Natural killer cell treated with Interleukin-12 subunit alpha and Interleukin-12 subunit beta and Interleukin-15 and Interleukin-18, amount 100 ng/mL, for 72 hours (primary cell): Measurements from ENCODE around the gene GAP43. TPM values are rescaled to one million over a fixed set of nuclear protein-coding genes. Genes with fewer than 3 reads are reported as not detected.

Experiments
- ATAC-seq, 2 donors: fragments of 150-1000 bp; cut with Tn5 transposase in 1 of 2; sonication (Bioruptor Pico), chemical (Tn5 transposase) in 1 of 2; 2 replicates each; pipeline ENCODE4 v1.10.0; 2021
- DNase-seq: peaks from one replicate; pipeline ENCODE4 v3.0.0; 2022; ENCODE audit warnings: low spot score
- H3K27ac Mint-ChIP-seq, 2 donors: 1 replicate in 1 of 2; 2 replicates in 1 of 2; pipeline ENCODE4 v1.8.0; 2022; ENCODE audit warnings: mixed read lengths in 2 of 2, mild to moderate bottlenecking in 1 of 2, moderate library complexity in 1 of 2
- H3K27me3 Mint-ChIP-seq, 2 donors: 1 replicate in 1 of 2; 2 replicates in 1 of 2; pipeline ENCODE4 v1.8.0; 2022; ENCODE audit warnings: mixed read lengths in 2 of 2
- H3K36me3 Mint-ChIP-seq: one replicate; pipeline ENCODE4 v1.8.0; 2022; ENCODE audit warnings: mixed read lengths
- H3K4me1 Mint-ChIP-seq, 2 donors: 1 replicate in 1 of 2; 2 replicates in 1 of 2; pipeline ENCODE4 v1.8.0; 2022; ENCODE audit warnings: low read depth in 2 of 2, mixed read lengths in 2 of 2, mild to moderate bottlenecking in 1 of 2
- H3K4me3 Mint-ChIP-seq: one replicate; pipeline ENCODE4 v1.8.0; 2022; ENCODE audit warnings: mixed read lengths
- H3K9me3 Mint-ChIP-seq: 2 replicates; pipeline ENCODE4 v1.8.0; 2022; ENCODE audit warnings: mixed read lengths
- total RNA-seq, 2 donors: library from RNA; stranded (reverse); gene quantifications; one replicate each; pipeline ENCODE4 v1.2.3, GENCODE V29; 2022

Gene GAP43
- total RNA-seq, 2 donors from 2014 or later = 0.50 TPM; not detected in 1

GRCh38 chr3:115635406-115635805 lies 12.1 kb downstream of the GAP43 start:
- Mint-ChIP-seq H3K4me1 (no peaks in the 10 kb centered on the region), H3K36me3 (no peaks in the 10 kb centered on the region), H3K4me3 (no peak overlapping the region), H3K27me3 (peaks cover 0 to 16% of the 10 kb centered on the region in 2 donors), H3K9me3 (peaks cover 3% of the 10 kb centered on the region), H3K27ac (no peak overlapping the region)
- DNase-seq (no peak), ATAC-seq (no peak)

- no peak for ATAC-seq
- Mint-ChIP-seq H3K36me3 (no peaks in the 10 kb centered on the region), H3K4me1 (no peaks in the 10 kb centered on the region), H3K27ac (no peak overlapping the region), H3K27me3 (peaks cover 8 to 15% of the 10 kb centered on the region in 2 donors), H3K9me3 (peaks cover 3% of the 10 kb centered on the region), H3K4me3 (no peak overlapping the region)
- DNase-seq = no peak
These were observed 14.9 kb downstream of the GAP43 start for GRCh38 chr3:115638241-115638640.

- Mint-ChIP-seq H3K4me1 (no peaks in the 10 kb centered on the region), H3K36me3 (no peaks in the 10 kb centered on the region), H3K4me3 (no peak overlapping the region), H3K27me3 (peaks cover 15 to 18% of the 10 kb centered on the region in 2 donors), H3K27ac (no peak overlapping the region), H3K9me3 (peaks cover 3% of the 10 kb centered on the region)
- ATAC-seq (no peak), DNase-seq (no peak)
These were observed 15.7 kb downstream of the GAP43 start for GRCh38 chr3:115638991-115639390.

GRCh38 chr3:115644391-115644790 lies 21.1 kb downstream of the GAP43 start:
- ATAC-seq (no peak), DNase-seq (no peak)
- Mint-ChIP-seq H3K27me3 (peaks cover 33 to 36% of the 10 kb centered on the region in 2 donors), H3K4me3 (no peak overlapping the region), H3K9me3 (no peaks in the 10 kb centered on the region), H3K27ac (no peak overlapping the region), H3K36me3 (peaks cover 7% of the 10 kb centered on the region), H3K4me1 (no peaks in the 10 kb centered on the region)

- H3K4me1 Mint-ChIP-seq = no peaks in the 10 kb centered on the region
- H3K9me3 Mint-ChIP-seq = no peaks in the 10 kb centered on the region
- H3K27me3 Mint-ChIP-seq = peaks cover 33 to 36% of the 10 kb centered on the region in 2 donors
- DNase-seq (no peak), ATAC-seq (no peak)
- H3K27ac Mint-ChIP-seq = no peak overlapping the region
- H3K4me3 Mint-ChIP-seq = no peak overlapping the region
- H3K36me3 Mint-ChIP-seq = peaks cover 7% of the 10 kb centered on the region
These were observed 22.8 kb downstream of the GAP43 start for GRCh38 chr3:115646027-115646690.

GRCh38 chr3:115648559-115648958 lies 25.2 kb downstream of the GAP43 start:
- peaks cover 7% of the 10 kb centered on the region for H3K36me3 Mint-ChIP-seq
- H3K27ac Mint-ChIP-seq = no peak overlapping the region
- DNase-seq (no peak), ATAC-seq (no peak)
- peaks cover 35 to 39% of the 10 kb centered on the region in 2 donors for H3K27me3 Mint-ChIP-seq
- H3K4me1 Mint-ChIP-seq = no peaks in the 10 kb centered on the region
- H3K9me3 Mint-ChIP-seq = no peaks in the 10 kb centered on the region
- no peak overlapping the region for H3K4me3 Mint-ChIP-seq

- H3K27me3 Mint-ChIP-seq = peaks cover 27 to 34% of the 10 kb centered on the region in 2 donors
- H3K9me3 Mint-ChIP-seq = no peaks in the 10 kb centered on the region
- DNase-seq (no peak), ATAC-seq (no peak)
- peaks cover 0 to 3% of the 10 kb centered on the region in 2 donors for H3K4me1 Mint-ChIP-seq
- no peak overlapping the region for H3K4me3 Mint-ChIP-seq
- peaks cover 7% of the 10 kb centered on the region for H3K36me3 Mint-ChIP-seq
- no peak overlapping the region for H3K27ac Mint-ChIP-seq
These were observed 27.8 kb downstream of the GAP43 start for GRCh38 chr3:115651087-115651486.

GRCh38 chr3:115651599-115651998 lies 28.3 kb downstream of the GAP43 start:
- no peak for ATAC-seq
- peaks cover 27 to 31% of the 10 kb centered on the region in 2 donors for H3K27me3 Mint-ChIP-seq

GRCh38 chr3:115652738-115653137 lies 29.4 kb downstream of the GAP43 start:
- Mint-ChIP-seq H3K9me3 (no peaks in the 10 kb centered on the region), H3K4me1 (peaks cover 6 to 14% of the 10 kb centered on the region in 2 donors), H3K27me3 (peaks cover 19 to 25% of the 10 kb centered on the region in 2 donors), H3K27ac (no peak overlapping the region), H3K36me3 (no peaks in the 10 kb centered on the region), H3K4me3 (no peak overlapping the region)
- ATAC-seq = no peak
- DNase-seq = no peak

More at GRCh38 chr3:115651599-115651998, 28.3 kb downstream of the GAP43 start:
- H3K27ac Mint-ChIP-seq = no peak overlapping the region
- peaks cover 0 to 5% of the 10 kb centered on the region in 2 donors for H3K4me1 Mint-ChIP-seq
- no peak for DNase-seq
- no peak overlapping the region for H3K4me3 Mint-ChIP-seq
- H3K9me3 Mint-ChIP-seq = no peaks in the 10 kb centered on the region
- peaks cover 7% of the 10 kb centered on the region for H3K36me3 Mint-ChIP-seq

- no peak for ATAC-seq
- no peaks in the 10 kb centered on the region for H3K36me3 Mint-ChIP-seq
These were observed 32.5 kb downstream of the GAP43 start for GRCh38 chr3:115655761-115656282.

GRCh38 chr3:115657168-115657567 lies 33.9 kb downstream of the GAP43 start:
- peak overlapping the region; percentile 51 to 83 for H3K27ac Mint-ChIP-seq
- no peaks in the 10 kb centered on the region for H3K9me3 Mint-ChIP-seq
- DNase-seq = no peak

More at GRCh38 chr3:115655761-115656282, 32.5 kb downstream of the GAP43 start:
- Mint-ChIP-seq H3K27me3 (peaks cover 10 to 11% of the 10 kb centered on the region in 2 donors), H3K27ac (peak overlapping the region; percentile 12 to 22), H3K9me3 (no peaks in the 10 kb centered on the region), H3K4me3 (peak overlapping the region; percentile 2), H3K4me1 (peaks cover 23 to 34% of the 10 kb centered on the region in 2 donors)
- DNase-seq = no peak

GRCh38 chr3:115658032-115658336 lies 34.7 kb downstream of the GAP43 start:
- ATAC-seq (no peak), DNase-seq (no peak)
- no peaks in the 10 kb centered on the region for H3K9me3 Mint-ChIP-seq
- H3K36me3 Mint-ChIP-seq = no peaks in the 10 kb centered on the region
- peaks cover 30 to 40% of the 10 kb centered on the region in 2 donors for H3K4me1 Mint-ChIP-seq
- no peaks in the 10 kb centered on the region for H3K27me3 Mint-ChIP-seq
- peak overlapping the region; percentile 83 to 87 for H3K27ac Mint-ChIP-seq
- H3K4me3 Mint-ChIP-seq = peak overlapping the region; percentile 89

More at GRCh38 chr3:115657168-115657567, 33.9 kb downstream of the GAP43 start:
- H3K36me3 Mint-ChIP-seq = no peaks in the 10 kb centered on the region
- H3K27me3 Mint-ChIP-seq = no peaks in the 10 kb centered on the region
- peak overlapping the region; percentile 54 for H3K4me3 Mint-ChIP-seq
- ATAC-seq = no peak
- H3K4me1 Mint-ChIP-seq = peaks cover 28 to 36% of the 10 kb centered on the region in 2 donors

GRCh38 chr3:115658337-115659181 lies 35.2 kb downstream of the GAP43 start:
- Mint-ChIP-seq H3K4me1 (peaks cover 30 to 44% of the 10 kb centered on the region in 2 donors), H3K4me3 (peak overlapping the region; percentile 89), H3K27me3 (no peaks in the 10 kb centered on the region), H3K27ac (peak overlapping the region; percentile 83 to 87), H3K36me3 (no peaks in the 10 kb centered on the region), H3K9me3 (no peaks in the 10 kb centered on the region)
- DNase-seq (peak; percentile 79), ATAC-seq (peak; percentile 90 to 95)
